Brain microvascular endothelial cell (primary cell): ENCODE data around the gene CACHD1.
"Not testable (repeated sequence)": the region's sequence is repeated elsewhere in the genome, so short reads cannot be mapped to it uniquely, and the experiment has no call there.

Experiments used
- DNase-seq: peaks from one replicate; pipeline ENCODE4 v3.0.0-alpha.2; 2020
- H3K27ac ChIP-seq: fragments of 250-450 bp; sonication (Bioruptor Pico); 2 replicates; pipeline ENCODE4 v1.5.1; 2020; ENCODE audit warnings: mild to moderate bottlenecking, moderate library complexity
- H3K27me3 ChIP-seq: fragments of 250-450 bp; sonication (Bioruptor Pico); replicated peaks from 2 replicates; pipeline ENCODE4 v1.5.1; 2020; ENCODE audit warnings: mild to moderate bottlenecking
- H3K36me3 ChIP-seq: fragments of 250-450 bp; sonication (Bioruptor Pico); replicated peaks from 2 replicates; pipeline ENCODE4 v1.5.1; 2020; ENCODE audit warnings: mild to moderate bottlenecking
- H3K4me3 ChIP-seq: 2 replicates; pipeline ENCODE4 v1.5.1; 2011; ENCODE audit warnings: low read depth, mild to moderate bottlenecking, control low read depth, low read length, moderate library complexity
- CTCF ChIP-seq: IDR thresholded peaks from 2 replicates; pipeline ENCODE4 v1.5.1; 2011; ENCODE audit warnings: low read depth, mild to moderate bottlenecking, moderate library complexity, low read length, control low read depth, inconsistent platforms; ENCODE audit errors: missing control alignments
- in situ Hi-C: cut with HindIII; loops from 2 replicates; pipeline ENCODE4 v1.10.0; 2017; ENCODE audit warnings: low sequenced_read_pairs, low pct_ligation_motif_present

Gene CACHD1

GRCh38 chr1:64608005-64608650, 138.2 kb downstream of the CACHD1 start:
- in situ Hi-C loops, result no loop called here
- TF ChIP-seq CTCF, result no peak
- Histone ChIP-seq H3K4me3 (no peak overlapping the region), H3K36me3 (no peaks in the 10 kb centered on the region), H3K27me3 (no peaks in the 10 kb centered on the region), H3K27ac (no peak overlapping the region)
- DNase-seq, result no peak

- in situ Hi-C loops, result no loop called here
- TF ChIP-seq CTCF, result no peak
These were observed 138.7 kb downstream of the CACHD1 start for GRCh38 chr1:64608651-64609048.

GRCh38 chr1:64610950-64611349, 141.0 kb downstream of the CACHD1 start:
- H3K27ac ChIP-seq, in situ Hi-C loops, H3K27me3 ChIP-seq, H3K4me3 ChIP-seq, DNase-seq, H3K36me3 ChIP-seq: not testable (repeated sequence)

More at GRCh38 chr1:64608651-64609048, 138.7 kb downstream of the CACHD1 start:
- Histone ChIP-seq H3K27ac (no peak overlapping the region), H3K36me3 (no peaks in the 10 kb centered on the region), H3K4me3 (no peak overlapping the region), H3K27me3 (no peaks in the 10 kb centered on the region)
- DNase-seq, result no peak

GRCh38 chr1:64616039-64616438, 146.1 kb downstream of the CACHD1 start:
- no peaks in the 10 kb centered on the region for H3K27me3 ChIP-seq

GRCh38 chr1:64623750-64624191, 153.8 kb downstream of the CACHD1 start:
- TF ChIP-seq CTCF, result no peak
- in situ Hi-C loops, result no loop called here
- H3K27me3 ChIP-seq, result no peaks in the 10 kb centered on the region
- no peaks in the 10 kb centered on the region for H3K36me3 ChIP-seq
- peak; percentile 32 for DNase-seq
- no peak overlapping the region for H3K27ac ChIP-seq
- no peak overlapping the region for H3K4me3 ChIP-seq

More at GRCh38 chr1:64616039-64616438, 146.1 kb downstream of the CACHD1 start:
- Histone ChIP-seq H3K27ac (no peak overlapping the region), H3K4me3 (no peak overlapping the region), H3K36me3 (no peaks in the 10 kb centered on the region)
- in situ Hi-C loops, result no loop called here
- no peak for TF ChIP-seq CTCF
- DNase-seq, result no peak

- in situ Hi-C loops, result no loop called here
- Histone ChIP-seq H3K4me3 (no peak overlapping the region), H3K27me3 (no peaks in the 10 kb centered on the region), H3K36me3 (no peaks in the 10 kb centered on the region), H3K27ac (no peak overlapping the region)
- peak; percentile 53 for DNase-seq
- TF ChIP-seq CTCF, result no peak
These were observed 154.3 kb downstream of the CACHD1 start for GRCh38 chr1:64624218-64624713.
